Epithelial cell of prostate (primary cell): ENCODE measurements around the gene TTC9B.
"Not testable (repeated sequence)": the region's sequence is repeated elsewhere in the genome, so short reads cannot be mapped to it uniquely, and the experiment has no call there.

Source experiments
- DNase-seq: peaks from one replicate; pipeline ENCODE4 v3.0.0-alpha.2; 2011; ENCODE audit warnings: low read depth, low spot score
- H3K27ac ChIP-seq: fragments of 450-650 bp; 2 replicates; pipeline ENCODE4 v1.5.1; 2017; ENCODE audit warnings: mild to moderate bottlenecking

TTC9B gene

DNA sequence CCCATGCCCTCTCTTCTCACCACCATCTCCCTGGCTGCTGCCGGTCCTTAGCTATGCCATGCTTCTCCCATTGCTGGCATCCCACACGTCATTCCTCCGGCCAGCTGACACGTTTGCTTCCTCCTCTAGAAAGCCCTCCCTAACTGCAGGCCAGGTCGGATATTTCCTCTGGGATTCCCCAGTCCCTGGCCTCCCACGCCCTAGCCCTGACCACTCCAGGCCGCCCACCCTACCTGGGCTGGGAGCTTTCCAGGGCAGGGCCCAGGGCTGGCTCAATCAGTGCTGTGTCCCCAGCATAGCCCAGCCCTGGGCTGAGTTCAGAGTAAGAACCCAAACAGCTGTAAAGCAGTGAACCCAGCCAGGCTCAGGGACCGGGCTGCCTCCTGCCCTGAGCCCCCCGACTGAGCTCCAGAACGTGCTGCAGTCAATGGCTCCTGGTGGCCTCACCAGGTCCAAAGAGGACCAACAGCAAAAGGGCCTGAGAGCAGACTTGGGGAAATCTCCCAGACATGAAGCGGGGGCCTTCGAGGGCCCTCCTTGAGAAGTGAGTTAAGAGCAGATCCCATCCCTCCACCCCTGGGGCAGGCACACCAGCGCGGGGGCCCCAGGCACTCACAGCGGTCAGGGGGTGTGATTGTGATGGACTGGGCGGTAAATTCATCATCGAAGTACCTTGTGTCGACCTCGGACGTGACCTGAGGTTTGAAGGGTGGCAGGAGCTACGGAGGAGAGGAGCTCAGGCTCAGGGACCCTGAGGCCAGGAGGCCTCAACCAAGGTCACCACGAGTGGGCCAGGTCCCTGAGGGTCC is 16.4 kb upstream of the TTC9B start:
- DNase-seq: no peak
- no peak overlapping the region for H3K27ac ChIP-seq

DNA sequence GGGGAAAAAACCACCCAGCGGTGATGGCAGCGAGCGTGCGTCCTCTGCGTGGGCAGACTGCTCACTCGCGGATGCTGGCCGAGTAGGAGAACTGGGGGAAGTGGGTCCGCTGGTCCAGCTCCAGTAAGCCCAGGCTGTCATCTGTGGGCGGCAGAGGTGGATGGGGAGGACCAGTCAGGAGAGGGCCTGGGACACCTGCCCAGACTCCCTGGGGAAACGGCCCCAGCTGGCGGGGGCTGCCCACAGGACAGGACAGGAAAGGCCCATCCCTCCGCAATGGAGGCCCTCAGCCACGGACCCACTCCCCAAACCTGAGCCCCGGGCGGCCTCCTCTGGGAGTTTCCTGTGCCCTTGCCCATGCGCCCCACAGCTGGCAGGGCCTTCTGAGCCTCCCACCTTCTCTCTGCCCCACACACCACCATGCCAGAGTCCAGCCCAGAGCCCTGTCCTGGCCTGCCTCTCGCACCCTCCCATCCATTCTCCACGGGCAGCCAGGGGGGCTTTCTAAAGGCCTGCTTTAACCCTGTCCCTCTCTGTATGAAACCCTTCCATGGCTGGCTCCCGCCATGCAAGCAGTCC is 15.7 kb upstream of the TTC9B start:
- no peak overlapping the region for H3K27ac ChIP-seq
- DNase-seq: no peak

DNA sequence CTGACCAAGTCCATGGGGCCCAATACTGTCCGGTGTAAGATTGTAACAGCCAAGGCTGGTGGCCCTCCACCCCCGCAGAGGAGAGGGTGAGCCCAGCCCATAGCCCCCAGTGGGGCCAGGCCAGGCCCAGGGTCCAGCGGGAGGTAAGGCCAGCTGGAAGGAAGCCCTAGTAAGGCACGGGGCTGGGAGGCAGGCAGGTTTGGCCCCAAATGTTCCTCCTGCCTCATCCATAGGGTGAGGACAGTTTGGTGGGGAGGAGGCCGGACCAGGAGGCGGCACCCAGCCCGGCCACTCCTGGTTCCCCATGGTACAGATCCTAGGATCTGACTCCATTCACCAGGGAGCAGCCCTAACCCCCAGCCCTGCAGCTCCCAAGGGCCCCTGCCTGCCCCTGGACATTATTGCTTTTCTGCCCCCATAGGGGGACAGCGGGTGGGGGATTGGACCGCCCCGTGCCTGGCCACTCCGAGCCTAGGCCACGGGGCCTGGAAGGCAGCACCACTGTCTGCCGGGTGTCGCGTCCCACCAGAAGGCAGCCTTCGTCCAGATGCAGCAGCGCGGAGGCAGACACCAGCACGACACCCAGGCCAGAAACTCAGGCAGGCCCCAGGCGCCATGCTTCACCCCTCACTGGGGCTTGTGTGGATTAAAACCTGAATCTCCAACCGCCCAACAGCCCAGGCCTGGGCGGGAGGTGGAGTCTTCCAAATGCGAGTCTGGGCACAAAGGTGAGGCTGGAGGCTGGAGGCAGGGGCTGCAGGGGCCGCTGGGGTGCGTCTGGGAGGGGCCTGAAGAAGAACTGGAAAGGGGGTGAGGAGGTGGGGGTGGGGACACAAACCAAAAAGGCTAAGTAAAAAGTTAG is 15.0 kb upstream of the TTC9B start:
- H3K27ac ChIP-seq: no peak overlapping the region
- DNase-seq: no peak

DNA sequence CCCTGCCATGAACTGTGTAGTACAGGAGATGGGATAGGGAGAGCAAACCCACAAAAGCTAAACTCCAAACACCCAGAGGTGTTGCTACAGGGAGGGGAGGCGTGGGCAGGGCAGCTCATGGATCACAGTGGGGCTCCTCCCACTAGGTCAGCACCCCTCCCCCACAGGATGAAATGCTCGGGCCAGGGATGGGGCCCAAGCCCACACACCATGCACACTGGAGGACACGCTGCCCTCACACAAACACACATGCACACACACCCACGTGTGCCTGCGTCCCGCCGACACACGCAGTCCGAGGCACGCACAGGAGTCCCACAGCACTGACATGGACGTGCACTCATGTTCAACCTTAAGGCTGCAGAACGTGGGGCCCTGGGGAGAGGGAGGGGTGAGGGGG is 14.3 kb upstream of the TTC9B start:
- no peak overlapping the region for H3K27ac ChIP-seq
- DNase-seq: no peak

DNA sequence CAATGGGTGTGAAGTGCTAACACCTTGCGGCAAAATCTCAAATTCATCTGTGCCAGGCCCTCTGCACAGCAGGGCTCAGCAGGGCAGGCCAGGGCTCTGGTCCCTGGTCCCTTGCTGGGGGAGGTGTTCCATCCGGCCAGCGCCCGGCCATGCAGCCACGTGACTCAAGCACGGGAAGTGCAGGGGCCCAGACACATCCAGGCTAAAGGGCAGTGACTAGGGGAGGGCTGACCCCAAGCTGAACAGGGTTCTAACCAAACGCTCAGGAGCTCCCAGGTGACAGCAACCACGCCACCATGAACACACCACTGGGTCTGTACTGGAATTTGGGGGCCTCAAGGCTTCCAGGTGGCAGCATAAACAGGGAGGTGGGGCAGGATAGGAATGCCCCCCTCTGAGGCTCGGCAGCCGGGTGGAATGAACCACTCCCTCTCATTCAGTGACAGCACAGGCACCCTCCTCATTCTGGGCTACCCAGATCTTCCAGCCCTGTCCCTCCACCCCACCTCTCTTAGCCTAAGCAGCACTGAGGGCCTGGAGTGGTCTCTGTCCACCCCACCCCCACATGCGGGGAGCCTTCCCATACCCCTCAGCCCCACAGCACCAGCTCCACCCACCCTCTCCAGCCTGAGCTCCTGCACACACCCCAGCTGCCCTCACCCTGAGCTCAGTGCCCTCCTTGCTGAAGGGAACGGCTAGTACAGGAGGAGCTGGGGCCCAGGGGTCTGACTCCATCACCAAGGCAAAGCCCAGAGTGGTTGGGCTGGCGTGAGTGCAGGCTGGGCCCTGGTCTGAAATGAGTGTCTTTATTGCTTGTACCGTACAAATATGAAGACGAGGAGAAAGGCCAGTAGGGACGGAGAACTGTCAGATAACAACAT is 13.6 kb upstream of the TTC9B start:
- DNase-seq: no peak
- H3K27ac ChIP-seq: no peak overlapping the region

DNA sequence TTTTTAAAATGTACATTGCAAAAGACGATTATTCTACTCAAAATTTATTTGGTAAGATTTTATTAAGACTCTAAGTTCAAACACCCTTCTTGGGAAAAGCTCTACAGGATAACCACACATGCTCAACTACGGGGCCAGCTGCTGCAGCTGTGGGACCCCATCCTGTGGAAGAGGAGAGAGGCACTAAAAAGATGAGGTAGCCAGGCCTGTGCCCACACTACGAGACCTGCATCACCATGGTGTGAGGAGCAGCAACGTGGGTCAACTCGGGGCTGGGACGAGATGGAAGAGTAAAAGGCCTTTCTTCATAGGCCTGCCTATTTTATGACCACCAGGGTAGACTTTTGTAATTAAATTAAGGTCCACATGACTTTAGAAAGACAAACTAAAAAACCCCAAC is 12.9 kb upstream of the TTC9B start:
- DNase-seq: no peak
- H3K27ac ChIP-seq: no peak overlapping the region

DNA sequence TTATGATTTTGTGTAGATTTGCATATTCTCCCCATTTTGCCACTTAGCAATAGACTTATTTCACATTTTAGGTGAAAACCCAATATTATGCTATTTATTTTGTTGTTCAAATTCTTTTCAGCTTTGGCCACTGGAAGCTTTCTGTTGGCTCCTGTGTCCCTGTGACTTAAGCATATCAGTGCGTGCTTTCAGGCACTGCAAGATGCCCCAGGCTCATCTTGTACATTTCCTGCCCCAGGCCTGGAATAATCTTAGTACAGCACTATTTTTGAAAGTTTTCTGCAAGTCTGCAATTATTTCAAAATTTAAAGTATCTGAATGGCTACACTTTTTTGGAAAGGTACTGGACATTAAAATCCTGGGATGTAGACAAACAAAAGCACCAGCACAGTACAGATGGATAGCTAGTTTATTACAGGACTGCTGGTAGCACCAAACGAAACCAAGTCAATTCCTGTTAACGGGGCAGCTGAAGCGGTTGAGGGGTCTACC is 11.8 kb upstream of the TTC9B start:
- H3K27ac ChIP-seq: no peak overlapping the region
- DNase-seq: no peak

DNA sequence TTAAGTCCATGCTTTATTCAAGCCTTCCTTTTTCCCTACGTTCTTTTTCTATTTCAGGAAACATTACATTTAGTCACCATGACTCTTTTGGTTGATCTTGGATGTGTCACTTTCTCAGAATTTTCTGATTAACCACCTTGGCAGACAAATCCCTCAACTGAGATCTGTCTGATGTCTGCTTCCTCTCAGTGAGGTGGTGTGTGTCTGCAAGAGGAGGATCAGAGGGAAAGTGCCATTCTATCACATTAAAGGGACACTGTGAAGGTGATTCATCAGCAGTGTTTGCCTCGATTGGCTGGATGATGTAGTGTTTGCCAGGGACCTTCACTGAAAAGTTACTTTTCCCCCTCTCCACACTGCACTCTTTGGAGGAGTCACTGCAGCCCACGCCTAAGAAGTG is 11.3 kb upstream of the TTC9B start:
- H3K27ac ChIP-seq: no peak overlapping the region
- no peak for DNase-seq

DNA sequence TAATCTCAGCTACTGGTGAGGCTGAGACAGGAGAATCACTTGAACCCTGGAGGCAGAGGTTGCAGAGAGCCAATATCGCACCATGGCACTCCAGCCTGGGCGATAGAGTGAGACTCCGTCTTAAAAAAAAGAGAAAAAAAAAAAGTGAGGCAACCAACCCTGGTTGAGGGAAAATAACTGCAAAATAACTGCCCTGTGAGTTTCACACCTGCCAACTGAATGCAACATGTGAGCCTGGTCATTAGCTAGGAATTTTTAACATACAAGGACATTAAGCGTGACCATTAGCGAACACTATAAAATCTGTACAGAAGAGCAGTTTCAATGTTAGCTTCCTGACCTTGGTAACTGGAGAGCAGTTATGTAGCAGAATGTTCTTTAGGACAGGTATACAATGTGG is 10.7 kb upstream of the TTC9B start:
- no peak for DNase-seq
- H3K27ac ChIP-seq: no peak overlapping the region

DNA sequence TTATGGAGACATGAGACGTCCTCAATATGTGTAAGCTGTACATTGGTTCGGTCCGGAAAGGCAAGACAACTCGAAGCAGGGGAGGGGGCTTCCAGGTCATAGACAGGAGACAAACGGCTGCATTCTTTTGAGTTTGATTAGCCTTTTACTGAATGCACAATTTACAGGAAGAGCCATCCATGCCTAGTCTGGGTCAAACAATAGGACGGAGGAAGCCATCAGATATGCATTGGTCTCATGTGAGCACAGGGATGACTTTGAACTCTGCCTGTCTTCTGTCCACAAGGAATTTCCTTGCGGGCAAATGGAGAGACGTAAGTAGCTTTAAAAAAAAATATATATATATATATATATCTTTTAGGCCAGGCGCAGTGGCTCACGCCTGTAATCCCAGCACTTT is 10.2 kb upstream of the TTC9B start:
- no peak for DNase-seq
- H3K27ac ChIP-seq: no peak overlapping the region

DNA sequence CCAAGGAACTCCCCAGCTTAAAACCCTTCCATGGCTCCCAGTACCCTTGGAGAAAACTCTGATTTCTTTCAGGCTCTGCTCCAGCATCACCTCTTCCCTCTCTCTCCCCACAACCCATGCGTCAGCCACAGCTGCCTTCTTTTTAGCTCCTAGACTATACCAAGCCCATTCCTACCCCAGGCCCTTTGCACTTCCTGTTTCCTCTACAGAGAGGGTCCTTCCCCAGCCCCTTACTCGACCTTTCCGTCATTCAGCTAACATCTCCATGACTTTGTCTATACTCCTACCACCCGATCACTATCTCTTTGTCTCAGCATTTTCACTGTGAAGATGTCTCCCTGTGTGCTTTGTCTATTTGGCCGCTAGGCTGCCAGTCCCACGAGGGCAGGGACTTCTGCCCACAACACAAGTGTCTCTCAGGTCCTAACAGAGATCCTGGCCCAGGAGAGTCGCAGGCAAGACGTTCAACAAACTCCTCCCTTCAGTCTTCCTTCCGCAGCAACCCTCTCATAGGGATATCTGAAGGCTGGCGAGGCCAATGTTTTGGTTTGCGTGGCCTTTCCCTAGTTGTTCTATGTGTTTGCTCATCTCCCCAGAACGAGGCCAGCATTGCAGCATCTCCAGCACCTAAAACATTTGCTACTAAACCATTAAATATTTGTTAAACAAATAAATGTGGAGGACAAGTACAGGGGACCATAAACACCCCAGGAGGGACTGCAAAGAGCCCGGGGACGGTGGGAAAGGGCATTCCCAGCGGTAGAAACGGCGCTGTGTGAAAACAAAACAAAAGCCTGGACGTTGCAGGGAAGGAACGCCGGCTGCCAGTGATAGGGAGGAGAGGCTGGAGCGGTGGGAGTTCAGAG is 7.5 kb upstream of the TTC9B start:
- no peak for DNase-seq
- no peak overlapping the region for H3K27ac ChIP-seq

DNA sequence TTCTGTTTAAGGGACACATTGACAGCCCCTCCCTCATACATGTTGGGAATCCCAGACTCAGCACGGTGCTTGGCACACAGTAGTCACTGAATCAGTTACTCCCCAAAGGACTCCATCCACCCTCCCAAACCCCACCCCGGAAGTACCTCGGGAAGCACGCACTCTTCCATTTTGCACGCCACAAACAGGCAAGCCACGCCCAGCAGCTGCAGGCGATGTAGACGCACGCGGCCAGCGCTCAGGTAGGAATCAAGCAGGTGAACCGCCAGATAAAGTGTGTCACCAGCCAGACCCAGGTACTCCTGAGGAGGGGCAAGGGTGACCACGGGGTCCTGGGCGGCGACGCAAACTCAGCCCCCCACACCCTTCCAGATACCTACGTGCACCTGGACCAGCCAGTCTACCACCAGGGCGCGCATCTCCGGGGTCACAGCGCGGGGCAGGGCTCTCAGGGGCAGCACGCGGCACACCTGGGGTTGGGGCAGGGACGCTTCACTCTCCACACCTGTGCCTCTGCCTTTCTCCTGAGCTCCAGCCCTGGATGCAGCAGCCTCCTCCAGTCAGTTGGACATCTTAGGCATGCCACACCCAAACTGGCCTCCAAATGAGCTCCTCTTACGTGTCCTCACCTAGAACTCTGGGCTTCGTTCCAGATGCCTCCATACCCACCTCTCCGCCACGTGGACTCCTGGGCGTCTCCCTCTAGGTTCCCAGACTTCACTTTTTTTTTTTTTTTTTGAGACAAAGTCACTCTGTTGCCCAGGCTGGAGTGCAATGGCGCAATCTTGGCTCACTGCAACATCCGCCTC is 6.4 kb upstream of the TTC9B start:
- H3K27ac ChIP-seq: no peak overlapping the region

DNA sequence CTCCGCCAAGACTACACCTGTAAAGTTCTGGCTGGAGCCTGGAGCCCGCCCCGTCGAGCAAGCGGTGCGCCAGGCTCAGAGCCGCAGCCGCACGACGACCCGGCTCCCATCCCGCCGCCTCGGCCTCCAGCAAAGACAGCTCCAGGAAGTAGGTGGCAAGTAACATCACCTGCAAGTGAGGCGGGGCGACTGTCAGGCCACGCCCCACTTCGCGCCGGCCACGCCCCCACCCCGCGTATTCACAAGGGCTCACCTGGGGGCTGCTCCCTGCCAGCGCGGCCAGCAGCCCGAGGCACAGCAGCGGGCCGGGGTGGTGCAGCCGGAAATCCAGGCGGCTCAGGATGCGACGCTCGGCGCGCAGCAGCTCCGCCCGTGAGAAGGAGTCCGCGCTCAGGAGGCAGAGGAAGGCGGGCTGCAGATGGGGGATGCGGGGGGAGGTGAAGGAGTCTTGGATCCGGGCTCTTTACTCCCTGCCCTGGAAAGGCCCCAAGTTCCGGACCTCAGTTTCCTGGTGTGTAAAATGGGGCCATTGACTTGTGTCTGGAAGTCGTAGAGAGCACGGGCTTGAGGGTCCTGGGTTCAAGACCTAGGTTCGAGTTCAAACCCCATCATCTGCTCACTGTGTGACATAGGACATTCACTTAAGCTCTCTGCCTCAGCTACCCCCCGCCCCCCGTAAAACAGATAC is 5.1 kb upstream of the TTC9B start:
- H3K27ac ChIP-seq: no peak overlapping the region
- no peak for DNase-seq

More for the DNA sequence above, 6.4 kb upstream of the TTC9B start:
- peak; percentile 37 for DNase-seq

DNA sequence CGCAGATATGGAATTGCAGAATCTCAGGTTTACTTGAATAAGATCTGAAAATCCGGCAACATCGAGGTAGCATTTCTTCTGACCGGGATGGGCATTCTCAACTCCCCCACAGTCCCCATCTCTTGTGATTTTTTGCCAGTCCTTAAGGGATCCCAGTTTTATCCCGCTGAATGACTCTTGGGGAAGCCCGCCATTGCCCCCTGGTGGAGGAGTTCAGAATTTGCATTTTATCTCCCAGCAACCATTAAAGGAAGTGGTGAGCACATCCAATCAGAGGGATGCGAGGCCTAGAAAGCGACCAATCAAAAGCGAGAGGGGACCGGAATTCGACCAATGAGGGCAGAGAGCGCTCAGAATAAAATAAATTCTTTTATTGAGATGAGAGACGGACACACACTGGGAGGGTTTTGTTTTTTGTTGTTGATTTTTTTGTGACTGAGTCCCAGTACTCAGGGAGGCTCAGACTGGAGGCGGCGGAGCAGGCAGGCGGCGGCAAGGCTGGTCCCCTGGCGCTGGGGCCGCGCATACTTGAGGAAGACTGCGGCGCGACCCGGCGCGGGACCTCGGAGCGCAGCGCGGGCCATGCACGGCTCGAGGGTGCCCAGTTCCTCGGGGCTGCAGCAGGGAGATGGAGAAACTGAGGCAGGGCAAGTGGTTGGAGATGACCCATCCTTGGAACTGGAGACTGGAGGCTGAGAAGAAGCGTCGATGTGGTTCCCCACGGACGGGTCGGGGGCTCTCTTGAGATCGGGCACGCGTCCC is 3.9 kb upstream of the TTC9B start:
- DNase-seq: peak; percentile 48
- H3K27ac ChIP-seq: no peak overlapping the region

DNA sequence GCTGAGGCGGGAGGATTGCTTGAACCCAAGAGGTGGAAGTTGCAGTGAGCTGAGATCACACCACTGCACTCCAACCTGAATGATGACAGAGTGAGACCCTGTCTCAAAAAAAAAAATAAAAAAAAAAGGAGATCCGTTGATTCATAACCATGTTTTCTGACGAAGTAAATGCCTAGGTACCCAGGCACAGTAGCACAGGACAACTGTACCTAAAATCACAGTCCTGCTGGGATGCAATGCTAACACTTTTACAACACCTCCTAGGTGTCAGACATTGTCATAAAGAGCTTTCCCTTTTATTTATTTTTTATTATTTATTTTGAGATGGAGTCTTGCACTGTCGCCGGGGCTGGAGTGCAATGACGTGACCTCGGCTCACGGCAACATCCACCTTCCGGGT is 2.5 kb upstream of the TTC9B start:
- H3K27ac ChIP-seq: no peak overlapping the region
- no peak for DNase-seq

DNA sequence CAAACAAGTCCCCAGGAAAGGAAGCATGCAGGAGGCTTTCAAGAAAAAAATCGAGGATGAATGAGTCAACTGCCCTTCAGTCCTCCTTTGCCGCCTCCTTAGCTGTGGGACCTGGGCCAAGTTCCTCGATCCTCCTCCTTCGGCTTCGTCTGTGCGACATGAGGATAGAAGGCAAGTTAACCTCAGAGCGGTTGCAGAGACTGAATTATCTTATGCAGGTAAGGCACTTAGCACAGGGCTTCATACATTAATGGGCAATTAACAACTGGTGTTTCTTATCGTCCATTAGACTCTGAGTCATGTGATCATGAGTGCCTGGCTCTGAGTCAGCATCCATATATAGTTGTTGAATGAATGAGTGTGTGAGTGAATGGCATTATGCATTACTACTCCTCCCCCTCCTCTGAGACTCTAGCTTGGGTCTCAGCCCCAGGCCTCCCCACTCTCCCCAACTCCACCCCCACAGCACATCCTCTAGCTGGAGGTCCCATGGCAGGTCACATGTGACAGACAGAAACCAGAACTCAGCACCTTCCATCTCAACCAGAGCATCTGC is 1.6 kb upstream of the TTC9B start:
- H3K27ac ChIP-seq: peak overlapping the region; percentile 42
- DNase-seq: peak; percentile 52

DNA sequence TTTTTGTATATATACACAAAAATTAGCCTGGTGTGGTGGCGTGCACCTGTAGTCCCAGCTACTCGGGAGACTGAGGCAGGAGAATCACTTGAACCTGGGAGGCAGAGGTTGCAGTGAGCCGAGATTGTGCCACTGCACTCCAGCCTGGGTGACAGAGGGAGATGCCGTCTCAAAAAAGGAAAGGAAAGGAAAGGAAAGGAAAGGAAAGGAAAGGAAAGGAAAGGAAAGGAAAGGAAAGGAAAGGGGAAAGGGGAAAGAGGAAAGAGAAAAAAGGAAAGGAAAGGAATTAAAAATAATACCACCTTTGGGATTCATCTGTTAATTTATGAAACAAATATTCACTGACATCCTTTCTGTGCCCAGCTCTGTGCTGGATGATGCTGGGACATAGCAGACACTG is 845 bp upstream of the TTC9B start:
- H3K27ac ChIP-seq: not testable (repeated sequence)

More for the DNA sequence above, 845 bp upstream of the TTC9B start:
- not testable (repeated sequence) for DNase-seq
